Keratinocyte (primary cell): Measurements from ENCODE around the gene PPM1H. TPM values are rescaled to one million over a fixed set of nuclear protein-coding genes. Genes with fewer than 3 reads are reported as not detected.
A peak's percentile ranks its signal among the peaks of the same experiment; 100 is the strongest.

Experiments
- DNase-seq: peaks from one replicate; pipeline ENCODE4 v3.0.0-alpha.2; 2011; ENCODE audit warnings: low read depth, missing footprints, low spot score
- FAIRE-seq: peaks from 2 replicates; lab custom pipeline; 2011; peaks lifted over from hg19 to GRCh38; lab: Jason Lieb, UNC
- H2AFZ ChIP-seq: 2 replicates; pipeline ENCODE4 v1.6.0; 2012; ENCODE audit warnings: low read length, control low read depth, inconsistent platforms; ENCODE audit not compliant: control insufficient read depth
- H3K27ac ChIP-seq: 2 replicates; pipeline ENCODE4 v1.5.1; 2011; ENCODE audit warnings: low read length; ENCODE audit not compliant: control insufficient read depth, insufficient read depth
- H3K27me3 ChIP-seq: 3 replicates; pipeline ENCODE4 v1.6.0; 2011; ENCODE audit warnings: low read length; ENCODE audit not compliant: control insufficient read depth, insufficient read depth; ENCODE audit errors: extremely low read depth
- H3K36me3 ChIP-seq, 2 experiments: 2 replicates in 1 of 2; 3 replicates in 1 of 2; pipeline ENCODE4 v1.5.1; 2011; ENCODE audit warnings: low read length in 2 of 2, mild to moderate bottlenecking in 1 of 2; ENCODE audit not compliant: control insufficient read depth in 2 of 2, insufficient read depth in 2 of 2; ENCODE audit errors: extremely low read depth in 1 of 2
- H3K4me1 ChIP-seq: 3 replicates; pipeline ENCODE4 v1.5.1; 2011; ENCODE audit warnings: low read length; ENCODE audit not compliant: control insufficient read depth, insufficient read depth; ENCODE audit errors: extremely low read depth
- H3K4me2 ChIP-seq: 3 replicates; pipeline ENCODE4 v1.6.0; 2011; ENCODE audit warnings: low read depth, low read length; ENCODE audit not compliant: control insufficient read depth, insufficient read depth; ENCODE audit errors: extremely low read depth
- H3K4me3 ChIP-seq, 3 experiments: fragments of 200-600 bp in 1 of 3; sonication (generic) in 1 of 3; 2 replicates in 2 of 3; 3 replicates in 1 of 3; pipeline ENCODE4 v1.5.1; 2011 to 2016; ENCODE audit warnings: low read length in 3 of 3, mild to moderate bottlenecking in 3 of 3, control low read depth in 2 of 3, inconsistent platforms in 1 of 3, low read depth in 1 of 3, mixed read lengths in 1 of 3, mixed run types in 1 of 3, moderate library complexity in 1 of 3; ENCODE audit not compliant: control insufficient read depth in 2 of 3, insufficient read depth in 2 of 3; ENCODE audit errors: extremely low read depth in 1 of 3
- H3K79me2 ChIP-seq: 2 replicates; pipeline ENCODE4 v1.6.0; 2012; ENCODE audit warnings: low read length; ENCODE audit not compliant: control insufficient read depth, insufficient read depth
- H3K9ac ChIP-seq: 3 replicates; pipeline ENCODE4 v1.6.0; 2011; ENCODE audit warnings: low read length; ENCODE audit not compliant: control insufficient read depth, insufficient read depth; ENCODE audit errors: extremely low read depth
- H3K9me1 ChIP-seq: 3 replicates; pipeline ENCODE4 v1.6.0; 2011; ENCODE audit warnings: low read length; ENCODE audit not compliant: control insufficient read depth, insufficient read depth; ENCODE audit errors: extremely low read depth
- H3K9me3 ChIP-seq: 2 replicates; pipeline ENCODE4 v1.5.1; 2012; ENCODE audit warnings: low read depth, low read length; ENCODE audit not compliant: control insufficient read depth
- H4K20me1 ChIP-seq: 3 replicates; pipeline ENCODE4 v1.6.0; 2011; ENCODE audit warnings: low read length; ENCODE audit not compliant: control insufficient read depth, insufficient read depth; ENCODE audit errors: extremely low read depth
- CTCF ChIP-seq, 3 experiments: IDR thresholded peaks in 1 of 3; conservative IDR thresholded peaks in 1 of 3; optimal IDR thresholded peaks in 1 of 3; 2 replicates in 2 of 3; 3 replicates in 1 of 3; pipeline versions ENCODE3 to v1.5.1; 2011; ENCODE audit warnings: low read length in 3 of 3, mild to moderate bottlenecking in 3 of 3, moderate library complexity in 2 of 3, control low read depth in 1 of 3, inconsistent platforms in 1 of 3; ENCODE audit not compliant: insufficient read depth in 2 of 3; ENCODE audit errors: extremely low read depth in 1 of 3
- EZH2 ChIP-seq: IDR thresholded peaks from one replicate; pipeline ENCODE4 v1.6.1; 2012; ENCODE audit warnings: inconsistent platforms, mild to moderate bottlenecking, low read length, moderate library complexity
- dilution Hi-C: fragments of 300-500 bp; cut with MboI; formaldehyde crosslinking; loops from one replicate; pipeline ENCODE4 v1.7.0; 2020; ENCODE audit warnings: low sequenced_read_pairs; ENCODE audit not compliant: extremely low pct_ligation_motif_present
- polyA plus RNA-seq, 5 experiments: library from polyadenylated mRNA; depleted of rRNA in 3 of 5; stranded (reverse) in 3 of 5; stranded (forward) in 1 of 5; unstranded in 1 of 5; fragments of >200 nt; gene quantifications; 1 replicate in 1 of 5; 2 replicates in 3 of 5; 3 replicates in 1 of 5; pipeline versions ENCODE4 v1.2.1 to v1.2.3, GENCODE V29; 2011 to 2012; ENCODE audit warnings: missing spikeins in 2 of 5, low read depth in 1 of 5, low replicate concordance in 1 of 5

Gene PPM1H
- polyA plus RNA-seq, 1 donor (not counting 4 experiments of a cell fraction or from before 2014, with no cell fraction given) = 0.09 TPM

GRCh38 chr12:62716866-62717525 is 218.0 kb downstream of the PPM1H start:
- H3K9me1 ChIP-seq = no peaks in the 10 kb centered on the region
- DNase-seq (no peak), FAIRE-seq (no peak)
- dilution Hi-C loops = no loop called here
- no peak overlapping the region for H3K4me2 ChIP-seq
- H3K27ac ChIP-seq = no peak overlapping the region
- H3K4me1 ChIP-seq = no peaks in the 10 kb centered on the region
- H3K36me3 ChIP-seq = no peaks in the 10 kb centered on the region
- no peak overlapping the region for H3K9ac ChIP-seq
- H3K9me3 ChIP-seq = no peaks in the 10 kb centered on the region
- no peak overlapping the region for H2AFZ ChIP-seq
- H4K20me1 ChIP-seq = no peaks in the 10 kb centered on the region
- TF ChIP-seq EZH2 (no peak), CTCF (optimal IDR thresholded peaks at IDR 0.05 in 1 of 3, IDR thresholded peaks at IDR 0.05 in 1 of 3, conservative IDR thresholded peaks at IDR 0.05 in 1 of 3; ENCODE audit: extremely low read depth in 1 of 3, insufficient read depth in 2 of 3, low read length in 3 of 3) (no peak)
- H3K27me3 ChIP-seq = no peaks in the 10 kb centered on the region
- H3K4me3 ChIP-seq = no peak overlapping the region
- no peaks in the 10 kb centered on the region for H3K79me2 ChIP-seq

- dilution Hi-C loops = no loop called here
- H4K20me1 ChIP-seq = no peaks in the 10 kb centered on the region
- DNase-seq (no peak), FAIRE-seq (peak; percentile 36)
- no peaks in the 10 kb centered on the region for H3K9me3 ChIP-seq
- no peak overlapping the region for H3K9ac ChIP-seq
- TF ChIP-seq EZH2 = no peak
- TF ChIP-seq CTCF (optimal IDR thresholded peaks at IDR 0.05 in 1 of 3, IDR thresholded peaks at IDR 0.05 in 1 of 3, conservative IDR thresholded peaks at IDR 0.05 in 1 of 3; ENCODE audit: extremely low read depth in 1 of 3, insufficient read depth in 2 of 3, low read length in 3 of 3) = no peak
- H3K4me1 ChIP-seq = no peaks in the 10 kb centered on the region
- H3K4me3 ChIP-seq = no peak overlapping the region
- no peaks in the 10 kb centered on the region for H3K27me3 ChIP-seq
- no peak overlapping the region for H3K4me2 ChIP-seq
- H3K79me2 ChIP-seq = no peaks in the 10 kb centered on the region
- H2AFZ ChIP-seq = no peak overlapping the region
- H3K27ac ChIP-seq = no peak overlapping the region
- no peaks in the 10 kb centered on the region for H3K9me1 ChIP-seq
- H3K36me3 ChIP-seq = no peaks in the 10 kb centered on the region
These were observed 218.9 kb downstream of the PPM1H start for GRCh38 chr12:62716037-62716436.
